SK-N-SH (cell line): ENCODE results near the gene KIF5B. TPM values are rescaled to one million over a fixed set of nuclear protein-coding genes. Genes with fewer than 3 reads are reported as not detected.

ENCODE experiments used
- CTCF ChIA-PET: fragments of 300-600, 350-600 bp; formaldehyde crosslinking; extraction: SDS; loops from one replicate; lab custom pipeline; 2021; lab: Yijun Ruan, JAX
- POLR2A ChIA-PET: fragments of 350-600 bp; sonication (Branson Sonifier 250); formaldehyde crosslinking; extraction: SDS; loops from one replicate; lab custom pipeline; 2020; ENCODE audit warnings: antibody characterized with exemption, inconsistent platforms; lab: Yijun Ruan, JAX
- DNase-seq: peaks from one replicate; pipeline ENCODE4 v3.0.0; 2012
- H2AFZ ChIP-seq: fragments of 200-600 bp; sonication (generic); 2 replicates; pipeline ENCODE4 v1.8.1; 2016; ENCODE audit warnings: antibody characterized with exemption, mild to moderate bottlenecking, low read depth
- H3F3A ChIP-seq: fragments of 200-600 bp; sonication (generic); replicated peaks from 2 replicates; pipeline ENCODE3; 2016; ENCODE audit warnings: antibody characterized with exemption, mild to moderate bottlenecking; ENCODE audit not compliant: insufficient read depth
- H3K27ac ChIP-seq, 2 experiments: fragments of 200-500 bp in 1 of 2; fragments of 200-600 bp in 1 of 2; sonication (Bioruptor generic) in 1 of 2; sonication (generic), shearing (Covaris generic) in 1 of 2; 2 replicates each; pipeline versions ENCODE4 v1.5.1 to v1.6.1; 2014 to 2016; ENCODE audit warnings: low read depth in 2 of 2, inconsistent platforms in 1 of 2, low read length in 1 of 2, mild to moderate bottlenecking in 1 of 2, mixed read lengths in 1 of 2
- H3K27me3 ChIP-seq: fragments of 200-600 bp; sonication (generic), shearing (Covaris generic); 2 replicates; pipeline ENCODE4 v1.6.1; 2016; ENCODE audit warnings: mixed run types; ENCODE audit not compliant: insufficient read depth
- H3K36me3 ChIP-seq, 2 experiments: fragments of 200-500 bp in 1 of 2; fragments of 200-600 bp in 1 of 2; sonication (Bioruptor generic) in 1 of 2; sonication (generic) in 1 of 2; replicated peaks in 1 of 2; 2 replicates each; pipeline versions ENCODE3 to v1.5.1; 2014 to 2016; ENCODE audit warnings: low read length in 1 of 2, mild to moderate bottlenecking in 1 of 2; ENCODE audit not compliant: insufficient read depth in 2 of 2, control insufficient read depth in 1 of 2
- H3K4me1 ChIP-seq, 2 experiments: fragments of 200-500 bp in 1 of 2; fragments of 200-600 bp in 1 of 2; sonication (Bioruptor generic) in 1 of 2; sonication (generic), shearing (Covaris generic) in 1 of 2; 2 replicates each; pipeline versions ENCODE4 v1.5.1 to v1.6.1; 2014 to 2016; ENCODE audit warnings: low read depth in 1 of 2, low read length in 1 of 2, mixed run types in 1 of 2; ENCODE audit not compliant: insufficient read depth in 2 of 2, control insufficient read depth in 1 of 2
- H3K4me2 ChIP-seq: fragments of 200-600 bp; sonication (generic), shearing (Covaris generic); 2 replicates; pipeline ENCODE4 v1.6.1; 2017; ENCODE audit warnings: mixed run types
- H3K4me3 ChIP-seq, 2 experiments: fragments of 200-500 bp in 1 of 2; fragments of 200-600 bp in 1 of 2; sonication (Bioruptor generic) in 1 of 2; sonication (generic), shearing (Covaris generic) in 1 of 2; 2 replicates each; pipeline versions ENCODE4 v1.5.1 to v1.8.1; 2014 to 2016; ENCODE audit warnings: low read depth in 2 of 2, inconsistent platforms in 1 of 2, low read length in 1 of 2, mild to moderate bottlenecking in 1 of 2, mixed read lengths in 1 of 2, moderate library complexity in 1 of 2
- H3K79me2 ChIP-seq: fragments of 200-600 bp; sonication (generic); 2 replicates; pipeline ENCODE4 v1.8.1; 2017; ENCODE audit warnings: mild to moderate bottlenecking; ENCODE audit not compliant: insufficient read depth
- H3K9ac ChIP-seq: fragments of 200-600 bp; sonication (generic); 2 replicates; pipeline ENCODE4 v1.6.1; 2017; ENCODE audit warnings: mixed run types
- H3K9me2 ChIP-seq: fragments of 200-600 bp; sonication (generic); 2 replicates; pipeline ENCODE4 v1.6.1; 2017; ENCODE audit warnings: mixed run types
- H3K9me3 ChIP-seq: fragments of 200-600 bp; sonication (generic); 2 replicates; pipeline ENCODE4 v1.6.1; 2017; ENCODE audit warnings: mixed run types, mild to moderate bottlenecking, moderate library complexity
- H4K20me1 ChIP-seq: fragments of 200-600 bp; sonication (generic); 2 replicates; pipeline ENCODE4 v1.6.1; 2017; ENCODE audit warnings: mild to moderate bottlenecking, mixed run types; ENCODE audit not compliant: insufficient read depth
- EP300 ChIP-seq, 2 experiments: IDR thresholded peaks; 2 replicates each; pipeline versions ENCODE4 v1.4.0 to v1.6.1; 2012; ENCODE audit warnings: borderline replicate concordance in 1 of 2, low read depth in 1 of 2, low read length in 1 of 2
- EZH2phosphoT487 ChIP-seq: fragments of 200-600 bp; sonication (generic); IDR thresholded peaks from 2 replicates; pipeline ENCODE4 v1.6.1; 2017; ENCODE audit warnings: low read depth, mixed run types, mild to moderate bottlenecking, antibody characterized with exemption, moderate library complexity, borderline replicate concordance
- FOSL2 ChIP-seq: IDR thresholded peaks from 2 replicates; pipeline ENCODE4 v1.4.0; 2012; ENCODE audit warnings: low read depth, mild to moderate bottlenecking, moderate library complexity, borderline replicate concordance
- MEF2A ChIP-seq: IDR thresholded peaks from 2 replicates; pipeline ENCODE4 v1.4.0; 2012; ENCODE audit warnings: low read depth, borderline replicate concordance
- NFIC ChIP-seq: IDR thresholded peaks from 2 replicates; pipeline ENCODE4 v1.4.0; 2012; ENCODE audit warnings: borderline replicate concordance
- POLR2AphosphoS5 ChIP-seq: IDR thresholded peaks from 2 replicates; pipeline ENCODE4 v1.6.1; 2012; ENCODE audit warnings: low read depth, low read length
- RCOR1 ChIP-seq: fragments of 150-350 bp; IDR thresholded peaks from 2 replicates; pipeline ENCODE4 v1.6.1; 2017; ENCODE audit warnings: antibody characterized with exemption, low read length
- RFX5 ChIP-seq: IDR thresholded peaks from 2 replicates; pipeline ENCODE4 v1.6.1; 2012; ENCODE audit warnings: mild to moderate bottlenecking, improper control_type of control experiment, low read length
- RXRA ChIP-seq: IDR thresholded peaks from 2 replicates; pipeline ENCODE4 v1.4.0; 2012; ENCODE audit warnings: low read depth, mild to moderate bottlenecking, borderline replicate concordance
- SIN3A ChIP-seq: IDR thresholded peaks from 2 replicates; pipeline ENCODE4 v1.6.1; 2012; ENCODE audit warnings: low read depth, mild to moderate bottlenecking, low read length, moderate library complexity, borderline replicate concordance
- USF1 ChIP-seq: IDR thresholded peaks from 2 replicates; pipeline ENCODE4 v1.4.0; 2012; ENCODE audit warnings: low read depth, borderline replicate concordance
- YY1 ChIP-seq: IDR thresholded peaks from 2 replicates; pipeline ENCODE4 v1.4.0; 2012; ENCODE audit warnings: low read depth, mild to moderate bottlenecking
- ZBTB33 ChIP-seq: IDR thresholded peaks from 2 replicates; pipeline ENCODE4 v1.4.0; 2012; ENCODE audit warnings: low read depth, borderline replicate concordance
- WGBS: methylation state at CpG from one replicate; pipeline ENCODE4 v1.1.6; 2017; ENCODE audit warnings: low lambda C conversion rate; 5-methylcytosine and 5-hydroxymethylcytosine counted together
- polyA plus RNA-seq, 3 experiments: library from polyadenylated mRNA; depleted of rRNA; stranded (reverse); fragments of >200 nt; gene quantifications; 2 replicates each; pipeline ENCODE4 v1.2.3, GENCODE V29; 2012
- TF ChIP-seq, protein P1 (sequence below): IDR thresholded peaks from 2 replicates; pipeline ENCODE4; 2012
- TF ChIP-seq, protein P2 (sequence below): IDR thresholded peaks from 2 replicates; pipeline ENCODE4 v1.6.1; 2012; ENCODE audit warnings: mild to moderate bottlenecking, low read depth, low read length, moderate library complexity

KIF5B gene
- polyA plus RNA-seq, 1 of the 3 experiments (the other 2 are of a cell fraction) = 15.7 TPM

DNA sequence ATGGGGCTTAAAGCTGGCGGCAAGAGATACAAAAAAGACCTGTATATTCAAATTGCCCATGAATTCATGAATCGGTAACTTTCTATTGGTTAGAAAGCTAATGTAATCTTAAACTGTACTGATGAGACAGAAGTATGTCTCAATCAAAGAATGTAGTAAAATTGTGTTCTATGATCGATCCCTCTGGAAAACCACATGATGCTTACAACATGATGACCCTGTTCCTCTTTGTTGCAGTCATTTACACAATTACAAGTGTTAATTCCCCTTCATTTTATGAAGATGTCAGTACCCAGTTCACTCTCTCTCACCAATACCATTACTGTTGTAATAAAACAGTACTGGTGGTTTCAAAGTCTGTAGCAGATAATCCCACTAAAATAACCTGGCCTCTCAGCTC is 10.1 kb downstream of the KIF5B start:
- Histone ChIP-seq H3K36me3 (peaks cover 47 to 63% of the 10 kb centered on the region in 2 experiments), H3K4me2 (no peak overlapping the region)
- POLR2A ChIA-PET = no interaction called here

More for the DNA sequence above, 10.1 kb downstream of the KIF5B start:
- H3K4me3 ChIP-seq = no peak overlapping the region
- H2AFZ ChIP-seq = no peak overlapping the region
- 96% methylated on average over 3 of the region's 3 CpGs for WGBS
- H3K27ac ChIP-seq = no peak overlapping the region
- CTCF ChIA-PET = interaction anchor here (1.0 to 1.7 kb wide), 3 partner anchors 9 to 189 kb away, joined by 3 to 5 read pairs (median 3); no protein-coding TSS in a partner anchor
- H3K9ac ChIP-seq = no peak overlapping the region
- no peaks in the 10 kb centered on the region for H3K9me2 ChIP-seq
- TF ChIP-seq RXRA (no peak), POLR2AphosphoS5 (no peak), RFX5 (no peak), EP300 (IDR thresholded peaks at IDR 0.05; ENCODE audit: borderline replicate concordance in 1 of 2, low read depth in 1 of 2, low read length in 1 of 2) (no peak), YY1 (no peak), MEF2A (no peak), SIN3A (no peak), NFIC (no peak), FOSL2 (no peak), RCOR1 (no peak), ZBTB33 (no peak), EZH2phosphoT487 (no peak), USF1 (no peak)
- TF ChIP-seq, protein P1, sequence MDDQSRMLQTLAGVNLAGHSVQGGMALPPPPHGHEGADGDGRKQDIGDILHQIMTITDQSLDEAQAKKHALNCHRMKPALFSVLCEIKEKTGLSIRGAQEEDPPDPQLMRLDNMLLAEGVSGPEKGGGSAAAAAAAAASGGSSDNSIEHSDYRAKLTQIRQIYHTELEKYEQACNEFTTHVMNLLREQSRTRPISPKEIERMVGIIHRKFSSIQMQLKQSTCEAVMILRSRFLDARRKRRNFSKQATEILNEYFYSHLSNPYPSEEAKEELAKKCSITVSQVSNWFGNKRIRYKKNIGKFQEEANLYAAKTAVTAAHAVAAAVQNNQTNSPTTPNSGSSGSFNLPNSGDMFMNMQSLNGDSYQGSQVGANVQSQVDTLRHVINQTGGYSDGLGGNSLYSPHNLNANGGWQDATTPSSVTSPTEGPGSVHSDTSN = no peak
- TF ChIP-seq, protein P2, sequence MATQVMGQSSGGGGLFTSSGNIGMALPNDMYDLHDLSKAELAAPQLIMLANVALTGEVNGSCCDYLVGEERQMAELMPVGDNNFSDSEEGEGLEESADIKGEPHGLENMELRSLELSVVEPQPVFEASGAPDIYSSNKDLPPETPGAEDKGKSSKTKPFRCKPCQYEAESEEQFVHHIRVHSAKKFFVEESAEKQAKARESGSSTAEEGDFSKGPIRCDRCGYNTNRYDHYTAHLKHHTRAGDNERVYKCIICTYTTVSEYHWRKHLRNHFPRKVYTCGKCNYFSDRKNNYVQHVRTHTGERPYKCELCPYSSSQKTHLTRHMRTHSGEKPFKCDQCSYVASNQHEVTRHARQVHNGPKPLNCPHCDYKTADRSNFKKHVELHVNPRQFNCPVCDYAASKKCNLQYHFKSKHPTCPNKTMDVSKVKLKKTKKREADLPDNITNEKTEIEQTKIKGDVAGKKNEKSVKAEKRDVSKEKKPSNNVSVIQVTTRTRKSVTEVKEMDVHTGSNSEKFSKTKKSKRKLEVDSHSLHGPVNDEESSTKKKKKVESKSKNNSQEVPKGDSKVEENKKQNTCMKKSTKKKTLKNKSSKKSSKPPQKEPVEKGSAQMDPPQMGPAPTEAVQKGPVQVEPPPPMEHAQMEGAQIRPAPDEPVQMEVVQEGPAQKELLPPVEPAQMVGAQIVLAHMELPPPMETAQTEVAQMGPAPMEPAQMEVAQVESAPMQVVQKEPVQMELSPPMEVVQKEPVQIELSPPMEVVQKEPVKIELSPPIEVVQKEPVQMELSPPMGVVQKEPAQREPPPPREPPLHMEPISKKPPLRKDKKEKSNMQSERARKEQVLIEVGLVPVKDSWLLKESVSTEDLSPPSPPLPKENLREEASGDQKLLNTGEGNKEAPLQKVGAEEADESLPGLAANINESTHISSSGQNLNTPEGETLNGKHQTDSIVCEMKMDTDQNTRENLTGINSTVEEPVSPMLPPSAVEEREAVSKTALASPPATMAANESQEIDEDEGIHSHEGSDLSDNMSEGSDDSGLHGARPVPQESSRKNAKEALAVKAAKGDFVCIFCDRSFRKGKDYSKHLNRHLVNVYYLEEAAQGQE = no peak
- peaks cover 100% of the 10 kb centered on the region for H4K20me1 ChIP-seq
- H3K9me3 ChIP-seq = no peaks in the 10 kb centered on the region
- no peaks in the 10 kb centered on the region for H3K27me3 ChIP-seq
- DNase-seq = no peak
- peaks cover 100% of the 10 kb centered on the region for H3K79me2 ChIP-seq
- peaks cover 44% of the 10 kb centered on the region for H3F3A ChIP-seq
- peaks cover 6 to 43% of the 10 kb centered on the region in 2 experiments; a peak in 3 of 4 replicates for H3K4me1 ChIP-seq
